ENCODE data around the gene SARDH. TPM values are rescaled to one million over a fixed set of nuclear protein-coding genes. Genes with fewer than 3 reads are reported as not detected.

SARDH gene
- total and polyA plus RNA-seq, 7 donors, result 0.49 to 3.0 (median 1.9) TPM; not detected in 1

GRCh38 chr9:133786371-133786753 is 48.2 kb upstream of the SARDH start:
- intact Hi-C loops (cut with DNase I), result no loop called here
- WGBS, 2 donors, result 67 to 88% methylated on average over 11 of the region's 11 CpGs
- peaks cover 0 to 7% (median 0%) of the 10 kb centered on the region in 4 donors for H3K36me3 ChIP-seq

GRCh38 chr9:133785753-133786370 is 47.7 kb upstream of the SARDH start:
- Histone ChIP-seq H3K27me3 (no peaks in the 10 kb centered on the region), H3K36me3 (peaks cover 0 to 6% (median 0%) of the 10 kb centered on the region in 4 donors), H3K4me3 (no peak overlapping the region), H3K27ac (no peak overlapping the region), H3K4me1 (peaks cover 0 to 14% (median 3%) of the 10 kb centered on the region in 4 donors), H3K9me3 (no peaks in the 10 kb centered on the region)
- 91 to 93% methylated on average over 16 of the region's 16 CpGs for WGBS, 2 donors
- DNase-seq, result no peak
- no peak for TF ChIP-seq POLR2A (IDR thresholded peaks at IDR 0.05)
- intact Hi-C loops (cut with DNase I), result no loop called here

More at GRCh38 chr9:133786371-133786753, 48.2 kb upstream of the SARDH start:
- TF ChIP-seq EP300 (IDR thresholded peaks at IDR 0.05), result no peak
- H3K4me1 ChIP-seq, result peaks cover 0 to 14% (median 3%) of the 10 kb centered on the region in 4 donors
- no peak for DNase-seq
- H3K27me3 ChIP-seq, result no peaks in the 10 kb centered on the region
- no peak overlapping the region for H3K27ac ChIP-seq
- H3K9me3 ChIP-seq, result no peaks in the 10 kb centered on the region
- no peak overlapping the region for H3K4me3 ChIP-seq

- Histone ChIP-seq H3K27ac (no peak overlapping the region), H3K4me3 (no peak overlapping the region), H3K9me3 (no peaks in the 10 kb centered on the region), H3K27me3 (no peaks in the 10 kb centered on the region), H3K36me3 (no peaks in the 10 kb centered on the region), H3K4me1 (peaks cover 0 to 14% (median 2%) of the 10 kb centered on the region in 4 donors)
- 95 to 96% methylated on average over 25 of the region's 25 CpGs for WGBS, 2 donors
- no peak for DNase-seq
- no peak for TF ChIP-seq EP300 (IDR thresholded peaks at IDR 0.05)
- no peak for TF ChIP-seq CTCF (IDR thresholded peaks at IDR 0.05)
- TF ChIP-seq POLR2A (IDR thresholded peaks at IDR 0.05), result no peak
- TF ChIP-seq POLR2AphosphoS5 (IDR thresholded peaks at IDR 0.05), result no peak
- intact Hi-C loops (cut with DNase I), result no loop called here
Observed at GRCh38 chr9:133784731-133785561, 46.8 kb upstream of the SARDH start.

GRCh38 chr9:133783331-133783731 is 45.2 kb upstream of the SARDH start:
- Histone ChIP-seq H3K27me3 (no peaks in the 10 kb centered on the region), H3K4me1 (peaks cover 0 to 9% (median 0%) of the 10 kb centered on the region in 4 donors), H3K36me3 (peaks cover 0 to 14% (median 0%) of the 10 kb centered on the region in 4 donors), H3K4me3 (no peak overlapping the region), H3K27ac (no peak overlapping the region), H3K9me3 (no peaks in the 10 kb centered on the region)
- no peak for DNase-seq
- intact Hi-C loops (cut with DNase I), result loop anchor here (2.0 kb wide), 1 partner anchor 211 kb away; no protein-coding TSS in a partner anchor
- TF ChIP-seq EP300 (IDR thresholded peaks at IDR 0.05) (no peak), POLR2AphosphoS5 (IDR thresholded peaks at IDR 0.05) (no peak), POLR2A (IDR thresholded peaks at IDR 0.05) (no peak), CTCF (IDR thresholded peaks at IDR 0.05) (no peak)
- 66 to 74% methylated on average over 13 of the region's 13 CpGs for WGBS, 2 donors

GRCh38 chr9:133782157-133783130 is 44.3 kb upstream of the SARDH start:
- Histone ChIP-seq H3K27me3 (no peaks in the 10 kb centered on the region), H3K27ac (no peak overlapping the region), H3K4me1 (peaks cover 0 to 5% (median 0%) of the 10 kb centered on the region in 4 donors), H3K36me3 (peaks cover 0 to 21% (median 0%) of the 10 kb centered on the region in 4 donors), H3K4me3 (no peak overlapping the region), H3K9me3 (no peaks in the 10 kb centered on the region)
- intact Hi-C loops (cut with DNase I), result loop anchor here (2.0 kb wide), 1 partner anchor 212 kb away; no protein-coding TSS in a partner anchor
- WGBS, 2 donors, result 46 to 51% methylated on average over 16 of the region's 16 CpGs
- DNase-seq, result peak; percentile 78
- no peak for TF ChIP-seq POLR2A (IDR thresholded peaks at IDR 0.05)
- no peak for TF ChIP-seq POLR2AphosphoS5 (IDR thresholded peaks at IDR 0.05)
- no peak for TF ChIP-seq EP300 (IDR thresholded peaks at IDR 0.05)
- peak; percentile 24 to 71 (median 56) for TF ChIP-seq CTCF (IDR thresholded peaks at IDR 0.05)
